Measurements from ENCODE around the gene ATF6. TPM values are rescaled to one million over a fixed set of nuclear protein-coding genes. Genes with fewer than 3 reads are reported as not detected.

Gene ATF6
- total and polyA plus RNA-seq, 9 of the 15 experiments (the other 6 are each of a cell fraction or from before 2014, with no cell fraction given) = 11.7 to 32.4 (median 20.4) TPM

DNA sequence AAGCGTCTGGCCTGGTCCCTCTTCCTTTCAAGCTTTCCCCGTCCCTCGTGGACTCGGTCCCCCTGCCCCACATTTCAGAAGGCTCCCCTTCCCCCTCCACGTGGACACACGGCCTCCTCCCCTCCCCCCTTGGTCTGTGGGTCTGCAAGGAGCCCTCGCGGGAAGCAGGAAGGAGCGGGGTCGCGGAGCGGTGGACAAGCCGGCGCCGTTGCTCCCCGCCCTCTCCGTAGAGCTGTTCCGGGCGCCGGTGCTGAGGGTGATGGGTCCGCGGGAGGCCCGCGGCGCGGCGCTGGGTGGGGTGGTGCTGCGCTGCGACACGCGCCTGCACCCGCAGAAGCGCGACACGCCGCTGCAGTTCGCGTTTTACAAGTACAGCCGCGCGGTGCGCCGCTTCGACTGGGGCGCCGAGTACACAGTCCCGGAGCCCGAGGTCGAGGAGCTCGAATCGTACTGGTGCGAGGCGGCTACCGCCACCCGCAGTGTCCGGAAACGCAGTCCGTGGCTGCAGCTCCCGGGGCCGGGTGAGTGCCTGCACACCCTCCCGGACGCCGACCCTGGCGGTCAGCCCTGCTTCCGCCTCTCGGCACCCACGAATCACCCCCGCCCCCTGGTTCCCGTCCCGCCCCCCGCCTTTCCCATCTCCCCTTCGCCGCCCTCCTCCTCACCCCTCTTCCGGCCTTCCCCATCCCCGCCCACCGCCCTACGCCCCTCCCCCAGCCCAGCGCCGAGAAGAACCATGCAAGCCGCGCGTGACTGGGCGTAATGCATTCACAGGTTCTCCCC, 39.5 kb upstream of the ATF6 start (continued):
- no peak for TF ChIP-seq RBM25 (IDR thresholded peaks at IDR 0.05; ENCODE audit: low read depth, low read length, severe bottlenecking)
- TF ChIP-seq NBN (IDR thresholded peaks at IDR 0.05; ENCODE audit: low read depth) = no peak; the same call in 1 of the 2 replicates
- TF ChIP-seq, protein P1, sequence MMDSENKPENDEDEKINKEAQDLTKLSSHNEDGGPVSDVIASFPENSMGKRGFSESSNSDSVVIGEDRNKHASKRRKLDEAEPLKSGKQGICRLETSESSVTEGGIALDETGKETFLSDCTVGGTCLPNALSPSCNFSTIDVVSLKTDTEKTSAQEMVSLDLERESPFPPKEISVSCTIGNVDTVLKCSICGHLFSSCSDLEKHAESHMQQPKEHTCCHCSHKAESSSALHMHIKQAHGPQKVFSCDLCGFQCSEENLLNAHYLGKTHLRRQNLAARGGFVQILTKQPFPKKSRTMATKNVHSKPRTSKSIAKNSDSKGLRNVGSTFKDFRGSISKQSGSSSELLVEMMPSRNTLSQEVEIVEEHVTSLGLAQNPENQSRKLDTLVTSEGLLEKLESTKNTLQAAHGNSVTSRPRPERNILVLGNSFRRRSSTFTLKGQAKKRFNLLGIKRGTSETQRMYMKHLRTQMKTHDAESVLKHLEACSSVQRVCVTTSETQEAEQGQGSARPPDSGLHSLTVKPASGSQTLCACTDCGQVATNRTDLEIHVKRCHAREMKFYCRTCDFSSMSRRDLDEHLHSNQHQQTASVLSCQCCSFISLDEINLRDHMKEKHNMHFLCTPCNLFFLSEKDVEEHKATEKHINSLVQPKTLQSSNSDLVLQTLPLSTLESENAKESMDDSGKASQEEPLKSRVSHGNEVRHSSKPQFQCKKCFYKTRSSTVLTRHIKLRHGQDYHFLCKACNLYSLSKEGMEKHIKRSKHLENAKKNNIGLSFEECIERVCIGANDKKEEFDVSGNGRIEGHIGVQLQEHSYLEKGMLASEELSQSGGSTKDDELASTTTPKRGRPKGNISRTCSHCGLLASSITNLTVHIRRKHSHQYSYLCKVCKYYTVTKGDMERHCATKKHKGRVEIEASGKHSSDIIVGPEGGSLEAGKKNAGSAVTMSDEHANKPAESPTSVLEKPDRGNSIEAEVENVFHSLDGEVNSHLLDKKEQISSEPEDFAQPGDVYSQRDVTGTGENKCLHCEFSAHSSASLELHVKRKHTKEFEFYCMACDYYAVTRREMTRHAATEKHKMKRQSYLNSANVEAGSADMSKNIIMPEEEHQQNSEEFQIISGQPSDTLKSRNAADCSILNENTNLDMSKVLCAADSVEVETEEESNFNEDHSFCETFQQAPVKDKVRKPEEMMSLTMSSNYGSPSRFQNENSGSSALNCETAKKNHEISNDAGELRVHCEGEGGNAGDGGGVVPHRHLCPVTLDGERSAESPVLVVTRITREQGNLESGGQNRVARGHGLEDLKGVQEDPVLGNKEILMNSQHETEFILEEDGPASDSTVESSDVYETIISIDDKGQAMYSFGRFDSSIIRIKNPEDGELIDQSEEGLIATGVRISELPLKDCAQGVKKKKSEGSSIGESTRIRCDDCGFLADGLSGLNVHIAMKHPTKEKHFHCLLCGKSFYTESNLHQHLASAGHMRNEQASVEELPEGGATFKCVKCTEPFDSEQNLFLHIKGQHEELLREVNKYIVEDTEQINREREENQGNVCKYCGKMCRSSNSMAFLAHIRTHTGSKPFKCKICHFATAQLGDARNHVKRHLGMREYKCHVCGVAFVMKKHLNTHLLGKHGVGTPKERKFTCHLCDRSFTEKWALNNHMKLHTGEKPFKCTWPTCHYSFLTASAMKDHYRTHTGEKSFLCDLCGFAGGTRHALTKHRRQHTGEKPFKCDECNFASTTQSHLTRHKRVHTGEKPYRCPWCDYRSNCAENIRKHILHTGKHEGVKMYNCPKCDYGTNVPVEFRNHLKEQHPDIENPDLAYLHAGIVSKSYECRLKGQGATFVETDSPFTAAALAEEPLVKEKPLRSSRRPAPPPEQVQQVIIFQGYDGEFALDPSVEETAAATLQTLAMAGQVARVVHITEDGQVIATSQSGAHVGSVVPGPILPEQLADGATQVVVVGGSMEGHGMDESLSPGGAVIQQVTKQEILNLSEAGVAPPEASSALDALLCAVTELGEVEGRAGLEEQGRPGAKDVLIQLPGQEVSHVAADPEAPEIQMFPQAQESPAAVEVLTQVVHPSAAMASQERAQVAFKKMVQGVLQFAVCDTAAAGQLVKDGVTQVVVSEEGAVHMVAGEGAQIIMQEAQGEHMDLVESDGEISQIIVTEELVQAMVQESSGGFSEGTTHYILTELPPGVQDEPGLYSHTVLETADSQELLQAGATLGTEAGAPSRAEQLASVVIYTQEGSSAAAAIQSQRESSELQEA (IDR thresholded peaks at IDR 0.05; ENCODE audit: low read depth) = no peak
- no peak for TF ChIP-seq EZH2 (IDR thresholded peaks at IDR 0.05; ENCODE audit: borderline replicate concordance, low read depth, low read length)
- TF ChIP-seq ZNF140 (CRISPR knock-in tag; IDR thresholded peaks at IDR 0.05) = no peak
- TF ChIP-seq MEF2A (IDR thresholded peaks at IDR 0.05; ENCODE audit: control insufficient read depth, low read depth, low read length) = no peak
- TF ChIP-seq, protein P2, sequence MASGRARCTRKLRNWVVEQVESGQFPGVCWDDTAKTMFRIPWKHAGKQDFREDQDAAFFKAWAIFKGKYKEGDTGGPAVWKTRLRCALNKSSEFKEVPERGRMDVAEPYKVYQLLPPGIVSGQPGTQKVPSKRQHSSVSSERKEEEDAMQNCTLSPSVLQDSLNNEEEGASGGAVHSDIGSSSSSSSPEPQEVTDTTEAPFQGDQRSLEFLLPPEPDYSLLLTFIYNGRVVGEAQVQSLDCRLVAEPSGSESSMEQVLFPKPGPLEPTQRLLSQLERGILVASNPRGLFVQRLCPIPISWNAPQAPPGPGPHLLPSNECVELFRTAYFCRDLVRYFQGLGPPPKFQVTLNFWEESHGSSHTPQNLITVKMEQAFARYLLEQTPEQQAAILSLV (tag; IDR thresholded peaks at IDR 0.05) = no peak
- no peak for TF ChIP-seq HEY1 (CRISPR knock-in tag; IDR thresholded peaks at IDR 0.05; ENCODE audit: borderline replicate concordance)
- no peak for TF ChIP-seq SRF (CRISPR knock-in tag; IDR thresholded peaks at IDR 0.05)
- TF ChIP-seq, protein P3, sequence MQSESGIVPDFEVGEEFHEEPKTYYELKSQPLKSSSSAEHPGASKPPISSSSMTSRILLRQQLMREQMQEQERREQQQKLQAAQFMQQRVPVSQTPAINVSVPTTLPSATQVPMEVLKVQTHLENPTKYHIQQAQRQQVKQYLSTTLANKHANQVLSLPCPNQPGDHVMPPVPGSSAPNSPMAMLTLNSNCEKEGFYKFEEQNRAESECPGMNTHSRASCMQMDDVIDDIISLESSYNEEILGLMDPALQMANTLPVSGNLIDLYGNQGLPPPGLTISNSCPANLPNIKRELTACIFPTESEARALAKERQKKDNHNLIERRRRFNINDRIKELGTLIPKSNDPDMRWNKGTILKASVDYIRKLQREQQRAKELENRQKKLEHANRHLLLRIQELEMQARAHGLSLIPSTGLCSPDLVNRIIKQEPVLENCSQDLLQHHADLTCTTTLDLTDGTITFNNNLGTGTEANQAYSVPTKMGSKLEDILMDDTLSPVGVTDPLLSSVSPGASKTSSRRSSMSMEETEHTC (IDR thresholded peaks at IDR 0.05) = peak; percentile 85
- TF ChIP-seq ARID1B (IDR thresholded peaks at IDR 0.05) = no peak; the same call in 1 of the 2 replicates
- TF ChIP-seq, protein P4, sequence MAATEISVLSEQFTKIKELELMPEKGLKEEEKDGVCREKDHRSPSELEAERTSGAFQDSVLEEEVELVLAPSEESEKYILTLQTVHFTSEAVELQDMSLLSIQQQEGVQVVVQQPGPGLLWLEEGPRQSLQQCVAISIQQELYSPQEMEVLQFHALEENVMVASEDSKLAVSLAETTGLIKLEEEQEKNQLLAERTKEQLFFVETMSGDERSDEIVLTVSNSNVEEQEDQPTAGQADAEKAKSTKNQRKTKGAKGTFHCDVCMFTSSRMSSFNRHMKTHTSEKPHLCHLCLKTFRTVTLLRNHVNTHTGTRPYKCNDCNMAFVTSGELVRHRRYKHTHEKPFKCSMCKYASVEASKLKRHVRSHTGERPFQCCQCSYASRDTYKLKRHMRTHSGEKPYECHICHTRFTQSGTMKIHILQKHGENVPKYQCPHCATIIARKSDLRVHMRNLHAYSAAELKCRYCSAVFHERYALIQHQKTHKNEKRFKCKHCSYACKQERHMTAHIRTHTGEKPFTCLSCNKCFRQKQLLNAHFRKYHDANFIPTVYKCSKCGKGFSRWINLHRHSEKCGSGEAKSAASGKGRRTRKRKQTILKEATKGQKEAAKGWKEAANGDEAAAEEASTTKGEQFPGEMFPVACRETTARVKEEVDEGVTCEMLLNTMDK (IDR thresholded peaks at IDR 0.05; ENCODE audit: borderline replicate concordance, insufficient read depth, low read depth, low read length, poor library complexity, severe bottlenecking) = no peak
